HepG2 (cell line): ENCODE results near the gene NUDT19. TPM values are rescaled to one million over a fixed set of nuclear protein-coding genes. Genes with fewer than 3 reads are reported as not detected.

Experiments
- DMAP1 ChIP-seq: IDR thresholded peaks from 2 replicates; pipeline ENCODE4 v1.6.1; 2016
- GATAD1 ChIP-seq: IDR thresholded peaks from 2 replicates; pipeline ENCODE4 v1.6.1; 2016; ENCODE audit warnings: missing genetic modification reagents, missing compliant biosample characterization
- HNRNPL ChIP-seq: fragments of 200-400 bp; formaldehyde crosslinking; IDR thresholded peaks from 2 replicates; pipeline ENCODE4 v1.6.1; 2017; ENCODE audit warnings: mild to moderate bottlenecking, low read depth, low read length
- NFYC ChIP-seq: IDR thresholded peaks from 2 replicates; pipeline ENCODE4 v1.6.1; 2016; ENCODE audit warnings: missing genetic modification reagents, missing compliant biosample characterization
- NRL ChIP-seq: sonication (generic); formaldehyde crosslinking; IDR thresholded peaks from 2 replicates; pipeline ENCODE4 v1.5.0; 2020; ENCODE audit warnings: missing genetic modification reagents, mild to moderate bottlenecking, moderate library complexity, borderline replicate concordance
- PAX8 ChIP-seq: sonication (generic); formaldehyde crosslinking; IDR thresholded peaks from 2 replicates; pipeline ENCODE4 v1.8.0; 2022; ENCODE audit warnings: mild to moderate bottlenecking, missing genetic modification reagents, borderline replicate concordance
- PITX1 ChIP-seq: sonication (generic); formaldehyde crosslinking; IDR thresholded peaks from 2 replicates; pipeline ENCODE4 v1.5.1; 2020; ENCODE audit warnings: mild to moderate bottlenecking, missing genetic modification reagents
- SMYD3 ChIP-seq: sonication (generic); formaldehyde crosslinking; IDR thresholded peaks from 2 replicates; pipeline ENCODE4 v1.8.1; 2023; ENCODE audit warnings: mild to moderate bottlenecking, missing genetic modification reagents
- SP5 ChIP-seq: IDR thresholded peaks from 2 replicates; pipeline ENCODE4 v1.6.1; 2016; ENCODE audit warnings: low read depth, borderline replicate concordance
- ZBTB40 ChIP-seq, 2 experiments: fragments of 450-650 bp in 1 of 2; sonication (generic) in 1 of 2; formaldehyde crosslinking in 1 of 2; IDR thresholded peaks; 2 replicates each; pipeline versions ENCODE4 v1.6.1 to v1.8.0; 2016 to 2022; ENCODE audit warnings: antibody characterized with exemption in 1 of 2, mild to moderate bottlenecking in 1 of 2, missing genetic modification reagents in 1 of 2
- ZNF556 ChIP-seq: sonication (generic); formaldehyde crosslinking; IDR thresholded peaks from 2 replicates; pipeline ENCODE4 v1.4.0; 2020; ENCODE audit warnings: mild to moderate bottlenecking, missing genetic modification reagents, borderline replicate concordance
- ZNF558 ChIP-seq: sonication (generic); formaldehyde crosslinking; IDR thresholded peaks from 2 replicates; pipeline ENCODE4 v1.9.0; 2022; ENCODE audit warnings: mild to moderate bottlenecking, missing genetic modification reagents, borderline replicate concordance
- ZNF776 ChIP-seq: sonication (generic); formaldehyde crosslinking; IDR thresholded peaks from 2 replicates; pipeline ENCODE4 v1.4.0; 2020; ENCODE audit warnings: mild to moderate bottlenecking, missing genetic modification reagents
- ZNF841 ChIP-seq: sonication (generic); formaldehyde crosslinking; IDR thresholded peaks from 2 replicates; pipeline ENCODE4 v1.8.1; 2023; ENCODE audit warnings: missing genetic modification reagents, borderline replicate concordance
- polyA plus RNA-seq, 8 experiments: library from polyadenylated mRNA; depleted of rRNA in 3 of 8; stranded (reverse) in 7 of 8; unstranded in 1 of 8; fragments of >200 nt; fragmentation: Illumina TruSeq in 4 of 8; extraction: Trizol in 4 of 8; gene quantifications; 2 replicates each; pipeline versions ENCODE4 v1.2.1 to v1.2.3, GENCODE V29; 2011 to 2016; ENCODE audit warnings: low read depth in 4 of 8, missing spikeins in 1 of 8, mixed read lengths in 1 of 8; ENCODE audit not compliant: insufficient read depth in 1 of 8
- total RNA-seq, 5 experiments: library from RNA; depleted of rRNA; stranded (reverse); fragments of >200 nt; fragmentation: Illumina TruSeq; extraction: Trizol; gene quantifications; 2 replicates each; pipeline ENCODE4 v1.2.3, GENCODE V29; 2016; ENCODE audit warnings: low read depth in 1 of 5
- TF ChIP-seq, protein P1 (sequence below): fragments of 450-650 bp; IDR thresholded peaks from 2 replicates; pipeline ENCODE4 v1.6.1; 2017
- TF ChIP-seq, protein P2 (sequence below): sonication (generic); formaldehyde crosslinking; IDR thresholded peaks from 2 replicates; pipeline ENCODE4 v1.5.1; 2020; ENCODE audit warnings: mild to moderate bottlenecking, missing genetic modification reagents, moderate library complexity

The NUDT19 gene
- total and polyA plus RNA-seq, 2 of the 13 experiments (the other 11 are each of a cell fraction or from before 2014, with no cell fraction given): 3.1 to 3.6 TPM

- TF ChIP-seq ZBTB40 (IDR thresholded peaks at IDR 0.05) (no peak), ZBTB40 (CRISPR knock-in tag; IDR thresholded peaks at IDR 0.05) (0 out of 2 replicates have a peak, but pooled peaks have one; percentile 24), HNRNPL (peak; percentile 66; the same call in 1 of the 2 replicates), ZNF841 (CRISPR knock-in tag) (peak; percentile 37; the same call in 1 of the 2 replicates), ZNF776 (CRISPR knock-in tag) (peak; percentile 39; the same call in 1 of the 2 replicates), PAX8 (CRISPR knock-in tag) (no peak), SP5 (no peak), ZNF556 (CRISPR knock-in tag) (peak; percentile 43; the same call in 1 of the 2 replicates), NFYC (no peak), PITX1 (CRISPR knock-in tag) (no peak), NRL (CRISPR knock-in tag) (no peak), SMYD3 (CRISPR knock-in tag) (no peak), DMAP1 (CRISPR knock-in tag) (0 out of 2 replicates have a peak, but pooled peaks have one; percentile 5), ZNF558 (0 out of 2 replicates have a peak, but pooled peaks have one; percentile 24), GATAD1 (CRISPR knock-in tag) (no peak)
- TF ChIP-seq, protein P1, sequence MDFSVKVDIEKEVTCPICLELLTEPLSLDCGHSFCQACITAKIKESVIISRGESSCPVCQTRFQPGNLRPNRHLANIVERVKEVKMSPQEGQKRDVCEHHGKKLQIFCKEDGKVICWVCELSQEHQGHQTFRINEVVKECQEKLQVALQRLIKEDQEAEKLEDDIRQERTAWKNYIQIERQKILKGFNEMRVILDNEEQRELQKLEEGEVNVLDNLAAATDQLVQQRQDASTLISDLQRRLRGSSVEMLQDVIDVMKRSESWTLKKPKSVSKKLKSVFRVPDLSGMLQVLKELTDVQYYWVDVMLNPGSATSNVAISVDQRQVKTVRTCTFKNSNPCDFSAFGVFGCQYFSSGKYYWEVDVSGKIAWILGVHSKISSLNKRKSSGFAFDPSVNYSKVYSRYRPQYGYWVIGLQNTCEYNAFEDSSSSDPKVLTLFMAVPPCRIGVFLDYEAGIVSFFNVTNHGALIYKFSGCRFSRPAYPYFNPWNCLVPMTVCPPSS: no peak
- TF ChIP-seq, protein P2, sequence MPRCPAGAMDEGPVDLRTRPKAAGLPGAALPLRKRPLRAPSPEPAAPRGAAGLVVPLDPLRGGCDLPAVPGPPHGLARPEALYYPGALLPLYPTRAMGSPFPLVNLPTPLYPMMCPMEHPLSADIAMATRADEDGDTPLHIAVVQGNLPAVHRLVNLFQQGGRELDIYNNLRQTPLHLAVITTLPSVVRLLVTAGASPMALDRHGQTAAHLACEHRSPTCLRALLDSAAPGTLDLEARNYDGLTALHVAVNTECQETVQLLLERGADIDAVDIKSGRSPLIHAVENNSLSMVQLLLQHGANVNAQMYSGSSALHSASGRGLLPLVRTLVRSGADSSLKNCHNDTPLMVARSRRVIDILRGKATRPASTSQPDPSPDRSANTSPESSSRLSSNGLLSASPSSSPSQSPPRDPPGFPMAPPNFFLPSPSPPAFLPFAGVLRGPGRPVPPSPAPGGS (CRISPR knock-in tag): 0 out of 2 replicates have a peak, but pooled peaks have one; percentile 2
These were observed 17.3 kb upstream of the NUDT19 start (continued) for GRCh38 chr19:32674153-32674930.
